NB4 (cell line): ENCODE data around the gene PTF1A.

Experiments used
- DNase-seq: peaks from one replicate; pipeline ENCODE4 v3.0.0; 2010; ENCODE audit warnings: low read depth
- H3K4me3 ChIP-seq: one replicate; pipeline ENCODE4 v1.5.1; 2011; ENCODE audit warnings: mild to moderate bottlenecking, low read depth, low read length, moderate library complexity
- CTCF ChIP-seq: IDR thresholded peaks from one replicate; pipeline ENCODE4 v1.5.1; 2012; ENCODE audit warnings: low read depth, low read length
- MYC ChIP-seq: IDR thresholded peaks from 2 replicates; pipeline ENCODE4 v1.6.1; 2011; ENCODE audit warnings: low read depth, low read length
- POLR2A ChIP-seq: IDR thresholded peaks from 2 replicates; pipeline ENCODE4 v1.6.1; 2011; ENCODE audit warnings: mild to moderate bottlenecking; ENCODE audit not compliant: insufficient read length; ENCODE audit errors: extremely low read depth
- TF ChIP-seq, protein P1 (sequence below): IDR thresholded peaks from 2 replicates; pipeline ENCODE4 v1.6.1; 2011; ENCODE audit warnings: low read depth, low read length

The PTF1A gene

GRCh38 chr10:23174074-23174976 is 17.8 kb upstream of the PTF1A start:
- TF ChIP-seq POLR2A, result no peak
- TF ChIP-seq MYC, result no peak
- TF ChIP-seq, protein P1, sequence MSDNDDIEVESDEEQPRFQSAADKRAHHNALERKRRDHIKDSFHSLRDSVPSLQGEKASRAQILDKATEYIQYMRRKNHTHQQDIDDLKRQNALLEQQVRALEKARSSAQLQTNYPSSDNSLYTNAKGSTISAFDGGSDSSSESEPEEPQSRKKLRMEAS, result no peak
- no peak for TF ChIP-seq CTCF
- no peak overlapping the region for H3K4me3 ChIP-seq
- DNase-seq, result no peak

GRCh38 chr10:23174977-23175512 is 17.1 kb upstream of the PTF1A start:
- H3K4me3 ChIP-seq, result no peak overlapping the region
- TF ChIP-seq, protein P1, result no peak
- no peak for TF ChIP-seq CTCF
- DNase-seq, result no peak

DNA sequence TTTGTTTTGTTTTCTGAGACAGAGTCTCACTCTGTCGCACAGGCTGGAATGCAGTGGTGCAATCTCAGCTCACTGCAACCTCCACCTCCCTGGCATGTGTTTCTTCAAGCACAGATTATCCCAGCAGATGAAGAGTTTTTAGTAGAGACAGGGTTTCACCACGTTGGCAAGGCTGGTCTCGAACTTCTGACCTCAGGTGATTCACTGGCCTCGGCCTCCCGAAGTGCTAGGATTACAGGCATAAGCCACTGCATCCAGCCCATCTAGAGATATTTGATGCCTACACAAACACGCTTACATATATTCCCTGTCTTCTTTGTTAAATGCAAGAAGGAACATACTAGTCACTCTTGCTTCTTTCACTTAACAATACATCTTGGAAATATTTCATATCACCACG is 5.9 kb upstream of the PTF1A start:
- no peak for DNase-seq
- no peak overlapping the region for H3K4me3 ChIP-seq

GRCh38 chr10:23186697-23187096 is 5.4 kb upstream of the PTF1A start:
- H3K4me3 ChIP-seq, result no peak overlapping the region
- DNase-seq, result no peak
- TF ChIP-seq MYC (no peak), POLR2A (no peak), CTCF (no peak)
- TF ChIP-seq, protein P1, result no peak

More for the DNA sequence above, 5.9 kb upstream of the PTF1A start:
- TF ChIP-seq MYC (no peak), CTCF (no peak), POLR2A (no peak)
- TF ChIP-seq, protein P1, result no peak

GRCh38 chr10:23187155-23187554 is 5.0 kb upstream of the PTF1A start:
- no peak for TF ChIP-seq POLR2A
- TF ChIP-seq, protein P1, result no peak
- TF ChIP-seq MYC, result no peak
- TF ChIP-seq CTCF, result no peak
- no peak for DNase-seq

More at GRCh38 chr10:23187155-23187554, 5.0 kb upstream of the PTF1A start:
- H3K4me3 ChIP-seq, result no peak overlapping the region
